GM19099 (cell line): Measurements from ENCODE around the gene OTULIN.

ENCODE experiments used
- POLR2A ChIP-seq: IDR thresholded peaks from 3 replicates; pipeline ENCODE4 v1.6.1; 2011; ENCODE audit warnings: low read depth; ENCODE audit not compliant: insufficient read length; ENCODE audit errors: extremely low read depth

OTULIN gene

GRCh38 chr5:14700478-14701436, 36.2 kb downstream of the OTULIN start:
- TF ChIP-seq POLR2A = no peak

GRCh38 chr5:14701556-14701955, 37.0 kb downstream of the OTULIN start:
- no peak for TF ChIP-seq POLR2A

GRCh38 chr5:14702238-14702839, 37.8 kb downstream of the OTULIN start:
- no peak for TF ChIP-seq POLR2A

- TF ChIP-seq POLR2A = no peak
These were observed 41.0 kb downstream of the OTULIN start for GRCh38 chr5:14705556-14705955.

GRCh38 chr5:14706615-14707021, 42.1 kb downstream of the OTULIN start:
- no peak for TF ChIP-seq POLR2A

- no peak for TF ChIP-seq POLR2A
These were observed 43.4 kb downstream of the OTULIN start for GRCh38 chr5:14707811-14708390.

- no peak for TF ChIP-seq POLR2A
These were observed 44.0 kb downstream of the OTULIN start for GRCh38 chr5:14708551-14708950.

GRCh38 chr5:14710313-14710994, 45.9 kb downstream of the OTULIN start:
- no peak for TF ChIP-seq POLR2A

- TF ChIP-seq POLR2A = no peak
These were observed 47.6 kb downstream of the OTULIN start for GRCh38 chr5:14712131-14712530.

GRCh38 chr5:14712666-14713065, 48.1 kb downstream of the OTULIN start:
- TF ChIP-seq POLR2A = no peak

GRCh38 chr5:14713476-14714390, 49.2 kb downstream of the OTULIN start:
- TF ChIP-seq POLR2A = peak; percentile 19

- no peak for TF ChIP-seq POLR2A
These were observed 50.2 kb downstream of the OTULIN start for GRCh38 chr5:14714706-14715105.

GRCh38 chr5:14715481-14715880, 51.0 kb downstream of the OTULIN start:
- no peak for TF ChIP-seq POLR2A
